ENCODE results near the gene SLITRK4.

Gene SLITRK4, protein sequence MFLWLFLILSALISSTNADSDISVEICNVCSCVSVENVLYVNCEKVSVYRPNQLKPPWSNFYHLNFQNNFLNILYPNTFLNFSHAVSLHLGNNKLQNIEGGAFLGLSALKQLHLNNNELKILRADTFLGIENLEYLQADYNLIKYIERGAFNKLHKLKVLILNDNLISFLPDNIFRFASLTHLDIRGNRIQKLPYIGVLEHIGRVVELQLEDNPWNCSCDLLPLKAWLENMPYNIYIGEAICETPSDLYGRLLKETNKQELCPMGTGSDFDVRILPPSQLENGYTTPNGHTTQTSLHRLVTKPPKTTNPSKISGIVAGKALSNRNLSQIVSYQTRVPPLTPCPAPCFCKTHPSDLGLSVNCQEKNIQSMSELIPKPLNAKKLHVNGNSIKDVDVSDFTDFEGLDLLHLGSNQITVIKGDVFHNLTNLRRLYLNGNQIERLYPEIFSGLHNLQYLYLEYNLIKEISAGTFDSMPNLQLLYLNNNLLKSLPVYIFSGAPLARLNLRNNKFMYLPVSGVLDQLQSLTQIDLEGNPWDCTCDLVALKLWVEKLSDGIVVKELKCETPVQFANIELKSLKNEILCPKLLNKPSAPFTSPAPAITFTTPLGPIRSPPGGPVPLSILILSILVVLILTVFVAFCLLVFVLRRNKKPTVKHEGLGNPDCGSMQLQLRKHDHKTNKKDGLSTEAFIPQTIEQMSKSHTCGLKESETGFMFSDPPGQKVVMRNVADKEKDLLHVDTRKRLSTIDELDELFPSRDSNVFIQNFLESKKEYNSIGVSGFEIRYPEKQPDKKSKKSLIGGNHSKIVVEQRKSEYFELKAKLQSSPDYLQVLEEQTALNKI

DNA sequence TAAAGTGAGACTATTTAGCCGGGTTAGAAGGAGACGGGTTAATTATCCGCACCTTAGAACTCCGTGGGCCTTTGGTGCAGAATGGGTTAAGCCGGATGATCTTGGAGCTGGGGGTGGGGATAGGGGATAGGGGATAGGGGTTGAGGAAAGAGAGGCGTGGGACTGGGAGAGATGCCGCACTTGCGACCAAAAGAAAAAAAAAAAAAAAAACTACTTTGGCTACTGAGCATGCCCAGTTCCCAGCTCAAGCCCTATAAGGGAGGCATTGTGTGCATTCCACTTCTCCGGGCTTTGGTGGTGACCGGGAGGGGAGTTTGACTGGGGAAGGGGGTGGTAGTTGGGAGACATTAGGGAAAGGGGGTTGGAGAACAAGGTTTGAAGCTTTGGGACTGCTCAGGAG lies at the start of gene SLITRK4:
Gene SLITRK4 (minus strand): TSS at position 187 of the 400 bp plus-strand sequence. CDS start 4,993 bp downstream, outside the sequence.
- no peak for DNase-seq

GRCh38 chrX:143683486-143683885 lies 47.6 kb upstream of the SLITRK4 start:
- no peak for DNase-seq

DNA sequence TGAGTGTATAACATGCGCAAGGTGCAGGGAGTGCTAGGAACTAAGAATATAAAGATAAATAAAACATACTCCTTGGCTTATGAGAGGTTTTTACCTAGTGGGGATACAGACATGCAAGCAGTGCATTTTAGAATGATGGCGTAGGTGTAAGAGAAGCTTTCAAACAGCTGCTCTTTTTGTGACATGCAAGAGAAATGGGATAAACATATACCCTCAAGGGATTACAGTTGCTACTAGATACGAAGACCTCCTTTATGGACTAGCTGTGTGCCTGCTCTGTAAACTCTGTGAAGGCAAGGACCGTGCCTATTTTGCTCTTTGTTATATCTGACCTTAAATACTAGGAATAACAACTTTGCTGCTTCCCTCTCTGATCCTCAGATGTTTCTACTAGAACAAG lies 39.0 kb upstream of the SLITRK4 start:
- no peak for DNase-seq

GRCh38 chrX:143669395-143669794 lies 33.5 kb upstream of the SLITRK4 start:
- DNase-seq: no peak

DNA sequence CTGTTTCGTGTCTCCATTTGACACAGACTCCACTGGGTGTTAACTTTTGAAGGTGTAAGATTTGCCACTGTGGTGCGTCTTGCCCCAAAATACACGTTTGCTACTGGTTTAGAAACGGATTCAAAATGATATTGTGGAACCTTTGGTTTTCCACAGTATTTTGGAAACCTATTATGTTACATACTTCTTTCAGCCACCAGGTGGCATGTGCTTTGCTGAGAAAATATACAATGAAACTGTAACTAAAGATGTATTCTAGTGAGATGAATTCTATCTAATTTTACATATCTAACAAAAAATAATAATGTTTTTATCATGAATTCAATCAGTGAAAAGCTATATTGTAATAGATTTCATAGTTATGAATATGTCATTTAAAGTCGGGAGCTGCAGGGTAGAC lies 28.4 kb upstream of the SLITRK4 start:
- DNase-seq: no peak

- no peak for DNase-seq
These were observed 27.9 kb upstream of the SLITRK4 start for GRCh38 chrX:143663755-143664154.

DNA sequence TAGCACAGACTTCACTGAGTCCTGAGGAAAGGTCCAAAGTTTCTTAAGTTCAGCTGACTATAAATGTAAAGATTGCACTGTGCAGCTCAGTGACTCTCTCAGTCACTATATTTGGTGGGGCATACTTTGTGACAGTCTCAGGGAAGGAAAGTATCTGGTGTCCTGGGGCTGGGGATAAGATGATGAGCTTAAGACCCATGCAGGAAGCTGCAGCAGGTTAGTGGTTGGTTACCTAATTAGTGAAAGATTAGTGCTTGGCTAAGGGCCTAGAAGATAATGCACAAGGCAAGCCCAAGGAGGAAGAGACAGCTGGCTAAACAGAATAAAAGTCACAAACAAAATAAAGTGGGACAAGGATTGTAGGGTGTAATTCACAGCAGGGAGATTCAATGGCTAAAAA lies 25.4 kb upstream of the SLITRK4 start:
- DNase-seq: no peak

GRCh38 chrX:143648705-143649104 lies 12.8 kb upstream of the SLITRK4 start:
- no peak for DNase-seq

GRCh38 chrX:143642426-143642825 lies 6.5 kb upstream of the SLITRK4 start:
- no peak for DNase-seq

DNA sequence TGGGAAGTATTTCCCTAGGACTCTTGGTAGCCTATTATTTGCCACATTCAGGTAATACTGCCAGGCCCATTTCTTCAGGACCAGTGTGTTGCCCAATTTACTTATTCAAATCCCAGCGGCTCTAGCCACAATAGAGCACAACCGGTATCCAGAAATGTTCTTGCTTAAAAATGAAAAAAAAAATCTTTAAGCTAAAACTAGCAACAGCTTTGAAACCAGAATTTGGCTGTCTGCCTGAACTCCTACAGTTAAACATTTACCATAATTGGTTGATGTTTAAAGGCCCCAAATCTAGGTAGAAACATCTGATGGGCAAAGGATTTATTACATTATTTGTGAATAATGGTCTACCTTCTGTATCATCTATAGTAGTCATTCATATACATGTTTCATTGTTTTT lies 930 bp upstream of the SLITRK4 start:
- no peak for DNase-seq

GRCh38 chrX:143634663-143635455 lies 1.0 kb downstream of the SLITRK4 start:
- DNase-seq: no peak

DNA sequence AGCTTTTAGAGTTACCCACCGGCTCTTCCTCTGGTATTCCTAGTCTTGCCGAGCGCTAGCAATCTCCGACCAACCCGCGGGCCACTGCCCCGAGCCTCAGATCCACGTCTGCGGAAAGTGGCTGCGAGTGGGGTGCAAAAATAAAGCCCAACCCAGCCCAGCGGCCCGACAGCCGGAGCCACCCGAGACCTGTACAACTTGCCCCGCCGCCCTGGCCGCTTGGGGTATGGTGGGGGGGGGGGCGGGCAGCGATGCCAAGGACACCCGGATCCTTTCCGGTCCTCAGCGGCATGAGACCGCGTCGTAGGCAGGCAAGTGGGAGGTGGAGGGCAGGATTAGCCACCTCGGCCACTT lies 1.6 kb downstream of the SLITRK4 start:
- no peak for DNase-seq

- no peak for DNase-seq
These were observed 2.2 kb downstream of the SLITRK4 start for GRCh38 chrX:143633461-143634308.

GRCh38 chrX:143632625-143633410 lies 3.1 kb downstream of the SLITRK4 start:
- no peak for DNase-seq

DNA sequence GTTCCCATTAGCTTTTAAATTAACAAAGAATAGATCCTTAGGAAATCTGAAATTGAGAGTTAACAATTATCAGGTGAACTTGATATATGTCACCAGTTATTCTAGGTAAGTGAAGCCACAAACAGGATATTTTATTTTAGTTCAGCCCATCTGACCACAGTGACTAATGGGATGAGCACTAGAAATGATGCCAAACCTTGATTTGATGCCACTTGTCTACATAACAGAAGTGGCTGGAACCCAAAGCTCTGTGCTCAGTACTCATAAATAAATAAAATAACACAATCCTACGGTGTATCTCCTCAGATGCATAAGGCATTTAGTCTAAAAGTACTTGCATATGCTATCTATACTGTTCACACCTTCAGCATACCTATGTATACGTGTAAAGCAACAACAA lies 12.2 kb downstream of the SLITRK4 start:
- no peak for DNase-seq

DNA sequence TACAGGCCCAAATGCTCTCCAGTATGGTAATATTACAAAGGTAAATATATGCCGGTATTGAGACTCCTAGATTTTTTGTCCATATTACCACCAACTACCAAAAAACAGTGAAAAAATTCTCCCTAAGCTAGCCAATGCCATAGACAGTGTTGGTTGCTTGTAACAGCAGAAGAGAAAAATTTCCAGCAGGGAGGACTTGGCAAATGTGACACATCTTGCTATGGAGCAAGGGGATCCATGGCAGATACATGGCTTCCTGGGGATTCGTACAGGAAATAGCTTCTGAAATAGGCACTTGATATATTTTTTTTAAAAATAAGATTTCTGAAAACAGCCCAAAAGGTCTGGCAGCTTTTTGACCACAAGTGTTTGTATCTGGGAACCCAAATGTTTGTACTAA lies 14.6 kb downstream of the SLITRK4 start:
- no peak for DNase-seq

- no peak for DNase-seq
These were observed 20.1 kb downstream of the SLITRK4 start for GRCh38 chrX:143615851-143616250.

GRCh38 chrX:143601809-143602208 lies 34.1 kb downstream of the SLITRK4 start:
- no peak for DNase-seq

- no peak for DNase-seq
These were observed 54.7 kb downstream of the SLITRK4 start for GRCh38 chrX:143581240-143581639.

- DNase-seq: no peak
These were observed 55.6 kb downstream of the SLITRK4 start for GRCh38 chrX:143580266-143580665.
